HCT116 (cell line): ENCODE results near the gene KIR3DL3.

Experiments
- ATF3 ChIP-seq: IDR thresholded peaks from 2 replicates; pipeline ENCODE4 v1.6.1; 2012
- CTCF ChIP-seq, 3 experiments: fragments of 200-600 bp in 1 of 3; sonication (generic) in 1 of 3; IDR thresholded peaks in 2 of 3; conservative IDR thresholded peaks in 1 of 3; 2 replicates each; pipeline ENCODE4 v1.5.1; 2012 to 2017; ENCODE audit warnings: low read depth in 2 of 3, low read length in 2 of 3, antibody characterized with exemption in 1 of 3, borderline replicate concordance in 1 of 3, control low read depth in 1 of 3, mild to moderate bottlenecking in 1 of 3, mixed read lengths in 1 of 3, mixed run types in 1 of 3, moderate library complexity in 1 of 3; ENCODE audit not compliant: insufficient read depth in 1 of 3
- EGR1 ChIP-seq: IDR thresholded peaks from 2 replicates; pipeline ENCODE4 v1.6.1; 2012; ENCODE audit warnings: low read depth
- EZH2 ChIP-seq: fragments of 200-600 bp; sonication (generic); IDR thresholded peaks from 2 replicates; pipeline ENCODE4 v1.6.1; 2017; ENCODE audit warnings: antibody characterized with exemption, mixed run types
- JUND ChIP-seq: IDR thresholded peaks from 2 replicates; pipeline ENCODE4 v1.6.1; 2012
- MAX ChIP-seq: IDR thresholded peaks from 2 replicates; pipeline ENCODE4 v1.6.1; 2012
- POLR2A ChIP-seq: IDR thresholded peaks from 2 replicates; pipeline ENCODE4 v1.7.0; 2011; ENCODE audit warnings: borderline replicate concordance; ENCODE audit not compliant: insufficient read depth, insufficient read length; ENCODE audit errors: extremely low read depth
- POLR2AphosphoS5 ChIP-seq: IDR thresholded peaks from 2 replicates; pipeline ENCODE4 v1.6.1; 2011; ENCODE audit warnings: mild to moderate bottlenecking, low read depth, low read length, moderate library complexity
- RAD21 ChIP-seq: IDR thresholded peaks from 2 replicates; pipeline ENCODE4 v1.6.1; 2012; ENCODE audit warnings: low read depth, mild to moderate bottlenecking
- YY1 ChIP-seq: IDR thresholded peaks from 2 replicates; pipeline ENCODE4 v1.6.1; 2011; ENCODE audit warnings: low read length, low read depth, moderate library complexity, mild to moderate bottlenecking; ENCODE audit not compliant: insufficient replicate concordance; ENCODE audit errors: extremely low read depth

DNA sequence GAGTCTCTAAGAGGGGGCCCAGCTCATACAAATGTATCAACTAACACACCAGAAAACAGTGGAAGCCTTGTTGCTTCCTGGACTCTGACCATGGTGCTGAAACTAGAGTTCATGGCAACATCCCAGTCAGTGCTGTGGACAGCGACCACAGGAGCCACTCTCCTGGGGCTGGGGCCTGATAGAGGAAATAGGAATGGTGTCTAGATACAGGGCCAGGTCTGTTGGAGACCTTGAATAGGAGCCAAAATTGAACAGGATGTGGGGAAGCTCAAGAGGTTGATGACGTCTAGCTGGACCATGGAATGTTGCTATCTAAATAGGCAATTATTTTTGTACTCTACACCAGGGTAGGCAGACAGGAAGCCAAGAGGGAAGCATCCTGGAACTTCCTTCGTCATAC lies 39.7 kb upstream of the KIR3DL3 start:
- TF ChIP-seq POLR2AphosphoS5 (no peak), POLR2A (no peak), CTCF (IDR thresholded peaks at IDR 0.05 in 2 of 3, conservative IDR thresholded peaks at IDR 0.05 in 1 of 3; ENCODE audit: borderline replicate concordance in 1 of 3, insufficient read depth in 1 of 3, low read depth in 2 of 3, low read length in 2 of 3) (no peak), EZH2 (no peak), MAX (no peak), RAD21 (no peak), EGR1 (no peak), YY1 (no peak), ATF3 (no peak), JUND (no peak)
